Stomach (tissue), 9 donors: ENCODE data around the gene CHRND. TPM values are rescaled to one million over a fixed set of nuclear protein-coding genes. Genes with fewer than 3 reads are reported as not detected.

Source experiments
- DNase-seq, 2 donors: peaks; one replicate each; pipeline versions ENCODE4 v3.0.0 to v3.0.0-alpha.2; 2013 to 2019
- H3K27ac ChIP-seq, 5 donors: fragments of 200-600 bp in 4 of 5; sonication (generic) in 4 of 5; one replicate each; pipeline ENCODE4 v1.5.1; 2013 to 2019; ENCODE audit warnings: mild to moderate bottlenecking in 1 of 5, moderate library complexity in 1 of 5
- H3K27me3 ChIP-seq, 3 donors: fragments of 200-600 bp; sonication (generic); one replicate each; pipeline ENCODE4 v1.5.1; 2017 to 2019; ENCODE audit warnings: mixed run types in 1 of 3
- H3K36me3 ChIP-seq, 4 donors: fragments of 200-600 bp; sonication (generic); 1 replicate in 3 of 4; 2 replicates in 1 of 4; pipeline ENCODE4 v1.5.1; 2016 to 2019
- H3K4me1 ChIP-seq, 4 donors: fragments of 200-600 bp; sonication (generic); one replicate each; pipeline ENCODE4 v1.5.1; 2016 to 2019
- H3K4me3 ChIP-seq, 4 donors: fragments of 200-600 bp; sonication (generic) in 3 of 4; one replicate each; pipeline ENCODE4 v1.5.1; 2016 to 2019; ENCODE audit warnings: mild to moderate bottlenecking in 1 of 4
- H3K9me3 ChIP-seq, 4 donors: fragments of 200-600 bp; sonication (generic); one replicate each; pipeline ENCODE4 v1.5.1; 2016 to 2019
- EP300 ChIP-seq: sonication (generic); formaldehyde crosslinking; IDR thresholded peaks from one replicate; pipeline ENCODE4 v1.6.1; 2017; ENCODE audit warnings: antibody characterized with exemption
- POLR2A ChIP-seq, 4 donors: fragments of 450-650 bp; IDR thresholded peaks; one replicate each; pipeline ENCODE4 v1.6.1; 2016; ENCODE audit warnings: antibody characterized with exemption in 4 of 4, control low read depth in 2 of 4, mild to moderate bottlenecking in 1 of 4, moderate library complexity in 1 of 4
- POLR2AphosphoS5 ChIP-seq, 3 donors: sonication (generic); formaldehyde crosslinking; IDR thresholded peaks; one replicate each; pipeline ENCODE4 v1.6.1; 2016; ENCODE audit warnings: antibody characterized with exemption in 3 of 3
- WGBS, 5 donors: extraction: QIAGEN DNeasy Blood & Tissue Kit in 3 of 5; methylation state at CpG; one replicate each; pipeline versions ENCODE4 v1.1.5 to v1.1.7; 2013 to 2018; 5-methylcytosine and 5-hydroxymethylcytosine counted together
- intact Hi-C: fragments of 100-400 bp; cut with DNase I; formaldehyde crosslinking; loops from one replicate; pipeline ENCODE4 v1.15.1; 2023; ENCODE audit warnings: low total_unique reads
- polyA plus RNA-seq, 3 donors: library from polyadenylated mRNA; stranded (reverse); fragments of 200-250 nt; gene quantifications; one replicate each; pipeline ENCODE4 v1.2.3, GENCODE V29; 2013
- total RNA-seq, 5 donors: library from RNA; depleted of rRNA; stranded (reverse); fragments of >200 nt; gene quantifications; one replicate each; pipeline versions ENCODE4 v1.1.0 to v1.2.3, GENCODE V29; 2014 to 2016
- TF ChIP-seq, protein P1 (sequence below), 7 experiments: fragments of 450-650 bp in 4 of 7; fragments of 200-600 bp in 3 of 7; sonication (generic) in 3 of 7; IDR thresholded peaks; one replicate each; pipeline ENCODE4 v1.5.1; 2016 to 2019; ENCODE audit warnings: antibody characterized with exemption in 7 of 7, control low read depth in 2 of 7, mild to moderate bottlenecking in 1 of 7
- donor health status: healthy with polysubstance abuse.
- donor health status: Bipolar disorder and iron deficiency.
- donor health status: healthy.

CHRND gene
- total and polyA plus RNA-seq, 8 donors: not detected

DNA sequence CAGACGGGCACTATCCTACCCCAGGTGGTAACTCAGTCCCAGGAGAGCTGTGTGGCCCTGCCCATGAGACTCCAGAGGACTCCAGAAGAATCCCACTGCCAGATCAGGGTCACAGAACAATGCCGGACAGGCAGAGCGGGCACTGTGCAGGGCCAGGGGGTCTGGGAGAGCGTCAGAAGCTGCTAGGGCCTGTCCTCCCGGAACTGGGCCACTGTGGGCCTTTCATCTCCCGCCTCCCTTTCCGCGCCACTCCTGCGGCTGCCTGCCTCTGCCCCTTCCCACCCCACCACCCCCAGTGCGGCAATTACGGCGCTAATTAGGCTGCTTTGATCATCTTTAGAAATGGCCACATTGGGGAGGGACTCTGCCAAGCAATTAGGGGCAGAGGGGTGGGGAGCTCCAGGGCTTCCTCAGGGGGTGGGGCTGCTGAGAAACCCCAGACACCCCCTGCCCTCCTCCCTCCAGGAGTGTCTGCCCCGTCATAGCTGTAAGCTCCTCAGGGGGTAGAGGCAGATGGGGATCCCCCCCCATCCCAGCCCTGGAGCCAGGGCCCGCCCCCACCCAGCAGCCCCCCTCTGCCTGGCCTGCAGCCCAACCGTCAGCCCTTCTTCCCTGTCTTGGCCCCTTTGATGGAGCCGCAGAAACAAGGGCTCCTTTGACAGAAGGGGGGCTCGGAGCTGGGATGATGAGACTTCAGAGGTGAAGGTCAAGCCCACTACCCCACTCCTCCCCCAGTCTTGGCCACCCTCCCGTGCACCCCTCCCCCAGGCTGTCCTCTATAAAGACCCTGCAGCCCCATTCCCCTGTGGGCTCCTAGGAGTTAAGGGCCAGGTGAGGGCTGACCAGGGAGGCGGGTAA is 6.2 kb upstream of the CHRND start, which contains the start of gene PRSS56:
PRSS56 (plus strand) TSS at position 808 of the 858 bp plus-strand sequence. CDS start 211 bp downstream, outside the sequence.
- Histone ChIP-seq H3K27ac (no peak within 1 kb of the TSS), H3K27me3 (peaks cover 25 to 73% (median 50%) of the 10 kb centered on the region in 3 donors), H3K4me3 (no peak within 1 kb of the TSS), H3K9me3 (no peaks in the 10 kb centered on the region), H3K36me3 (no peaks in the 10 kb centered on the region), H3K4me1 (peaks cover 27 to 33% (median 29%) of the 10 kb centered on the region in 4 donors)
- TF ChIP-seq, protein P1, sequence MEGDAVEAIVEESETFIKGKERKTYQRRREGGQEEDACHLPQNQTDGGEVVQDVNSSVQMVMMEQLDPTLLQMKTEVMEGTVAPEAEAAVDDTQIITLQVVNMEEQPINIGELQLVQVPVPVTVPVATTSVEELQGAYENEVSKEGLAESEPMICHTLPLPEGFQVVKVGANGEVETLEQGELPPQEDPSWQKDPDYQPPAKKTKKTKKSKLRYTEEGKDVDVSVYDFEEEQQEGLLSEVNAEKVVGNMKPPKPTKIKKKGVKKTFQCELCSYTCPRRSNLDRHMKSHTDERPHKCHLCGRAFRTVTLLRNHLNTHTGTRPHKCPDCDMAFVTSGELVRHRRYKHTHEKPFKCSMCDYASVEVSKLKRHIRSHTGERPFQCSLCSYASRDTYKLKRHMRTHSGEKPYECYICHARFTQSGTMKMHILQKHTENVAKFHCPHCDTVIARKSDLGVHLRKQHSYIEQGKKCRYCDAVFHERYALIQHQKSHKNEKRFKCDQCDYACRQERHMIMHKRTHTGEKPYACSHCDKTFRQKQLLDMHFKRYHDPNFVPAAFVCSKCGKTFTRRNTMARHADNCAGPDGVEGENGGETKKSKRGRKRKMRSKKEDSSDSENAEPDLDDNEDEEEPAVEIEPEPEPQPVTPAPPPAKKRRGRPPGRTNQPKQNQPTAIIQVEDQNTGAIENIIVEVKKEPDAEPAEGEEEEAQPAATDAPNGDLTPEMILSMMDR (IDR thresholded peaks at IDR 0.05): no peak
- TF ChIP-seq POLR2A (IDR thresholded peaks at IDR 0.05) (no peak), EP300 (no peak), POLR2AphosphoS5 (IDR thresholded peaks at IDR 0.05) (no peak)
- DNase-seq: no peak
- 57 to 71% (median 62%) methylated on average over 8 to 19 of the region's 19 CpGs for WGBS, 5 donors
- intact Hi-C loops: loop anchor here (5.0 kb wide), 1 partner anchor 83 kb away; no protein-coding TSS in a partner anchor

DNA sequence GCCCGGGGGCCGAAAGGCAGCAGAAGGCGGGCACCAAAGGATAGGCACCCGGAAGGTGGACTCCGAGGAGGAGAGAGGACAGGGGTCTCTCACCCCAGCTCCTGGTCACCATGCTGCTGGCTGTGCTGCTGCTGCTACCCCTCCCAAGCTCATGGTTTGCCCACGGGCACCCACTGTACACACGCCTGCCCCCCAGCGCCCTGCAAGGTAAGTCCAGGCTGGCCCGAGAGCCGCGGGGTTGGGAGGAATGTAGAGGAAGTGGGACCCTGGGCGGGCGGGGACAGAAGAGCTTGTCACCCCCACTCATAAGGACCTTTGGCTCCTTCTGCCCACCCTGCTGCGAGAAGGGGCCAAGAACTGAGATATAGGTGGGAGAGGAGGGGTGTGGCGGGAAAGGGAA is 5.5 kb upstream of the CHRND start:
- peaks cover 32 to 79% (median 57%) of the 10 kb centered on the region in 3 donors for H3K27me3 ChIP-seq
- TF ChIP-seq POLR2A (IDR thresholded peaks at IDR 0.05) (no peak), POLR2AphosphoS5 (IDR thresholded peaks at IDR 0.05) (no peak), EP300 (no peak)
- TF ChIP-seq, protein P1 (IDR thresholded peaks at IDR 0.05): no peak
- no peak overlapping the region for H3K27ac ChIP-seq
- H3K4me3 ChIP-seq: no peak overlapping the region
- intact Hi-C loops: loop anchor here (5.0 kb wide), 1 partner anchor 83 kb away; no protein-coding TSS in a partner anchor
- no peak for DNase-seq
- no peaks in the 10 kb centered on the region for H3K36me3 ChIP-seq
- 69 to 79% (median 73%) methylated on average over 14 to 15 of the region's 15 CpGs for WGBS, 5 donors
- peaks cover 30 to 40% (median 33%) of the 10 kb centered on the region in 4 donors for H3K4me1 ChIP-seq
- no peaks in the 10 kb centered on the region for H3K9me3 ChIP-seq

DNA sequence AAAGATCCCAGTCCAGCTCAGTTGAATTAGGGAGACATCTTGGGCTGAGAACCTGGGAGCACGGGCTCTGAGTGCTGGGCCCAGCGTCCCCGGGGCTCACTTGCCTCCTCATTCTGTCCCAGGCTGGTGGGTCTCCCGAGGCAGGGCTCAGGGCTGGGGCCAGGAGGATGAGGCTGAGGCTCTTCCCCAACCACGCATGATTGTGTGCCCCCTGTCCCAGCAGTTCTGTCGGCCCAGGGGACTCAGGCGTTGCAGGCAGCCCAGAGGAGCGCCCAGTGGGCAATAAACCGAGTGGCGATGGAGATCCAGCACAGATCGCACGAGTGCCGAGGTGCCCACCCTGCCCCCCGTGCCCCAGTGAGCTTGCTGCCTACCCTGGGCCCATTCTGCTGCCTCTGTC is 4.9 kb upstream of the CHRND start:
- Histone ChIP-seq H3K27me3 (peaks cover 32 to 86% (median 63%) of the 10 kb centered on the region in 3 donors), H3K4me3 (no peak overlapping the region), H3K36me3 (no peaks in the 10 kb centered on the region), H3K27ac (no peak overlapping the region), H3K9me3 (no peaks in the 10 kb centered on the region), H3K4me1 (peaks cover 34 to 46% (median 38%) of the 10 kb centered on the region in 4 donors)
- TF ChIP-seq POLR2A (IDR thresholded peaks at IDR 0.05) (no peak), POLR2AphosphoS5 (IDR thresholded peaks at IDR 0.05) (no peak), EP300 (no peak)
- TF ChIP-seq, protein P1 (IDR thresholded peaks at IDR 0.05): no peak
- 86 to 91% (median 90%) methylated on average over 11 to 14 of the region's 14 CpGs for WGBS, 5 donors
- intact Hi-C loops: loop anchor here (5.0 kb wide), 1 partner anchor 84 kb away; no protein-coding TSS in a partner anchor
- DNase-seq: no peak

DNA sequence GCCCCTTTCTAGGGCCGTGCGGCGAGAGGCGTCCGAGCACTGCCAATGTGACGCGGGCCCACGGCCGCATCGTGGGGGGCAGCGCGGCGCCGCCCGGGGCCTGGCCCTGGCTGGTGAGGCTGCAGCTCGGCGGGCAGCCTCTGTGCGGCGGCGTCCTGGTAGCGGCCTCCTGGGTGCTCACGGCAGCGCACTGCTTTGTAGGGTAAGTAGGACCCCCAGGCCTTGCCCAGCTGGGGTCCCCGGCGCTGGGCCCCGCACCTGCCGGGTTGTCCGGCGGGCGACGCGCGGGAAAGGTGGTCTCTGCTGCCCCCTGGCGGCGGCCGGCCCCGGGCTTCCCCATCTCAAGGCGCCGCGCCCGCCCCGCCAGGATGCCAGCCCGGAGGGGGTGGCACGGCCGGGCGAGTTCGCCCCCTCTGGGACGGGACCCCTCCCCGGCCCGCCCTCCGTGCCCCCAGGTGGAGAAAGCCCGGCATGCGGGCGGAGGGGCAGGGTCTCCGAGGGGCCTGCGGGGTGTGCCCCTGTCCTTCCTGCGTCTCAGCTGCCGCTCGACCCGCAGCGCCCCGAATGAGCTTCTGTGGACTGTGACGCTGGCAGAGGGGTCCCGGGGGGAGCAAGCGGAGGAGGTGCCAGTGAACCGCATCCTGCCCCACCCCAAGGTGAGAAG is 3.9 kb upstream of the CHRND start:
- no peak overlapping the region for H3K27ac ChIP-seq
- H3K4me1 ChIP-seq: peaks cover 34 to 47% (median 38%) of the 10 kb centered on the region in 4 donors
- H3K9me3 ChIP-seq: no peaks in the 10 kb centered on the region
- intact Hi-C loops: loop anchor here (5.0 kb wide), 1 partner anchor 85 kb away; no protein-coding TSS in a partner anchor
- peak overlapping the region; percentile 20 to 49 (median 32) for H3K4me3 ChIP-seq
- WGBS, 5 donors: 0 to 12% (median 5%) methylated on average over 2 to 66 of the region's 66 CpGs
- H3K36me3 ChIP-seq: no peaks in the 10 kb centered on the region
- TF ChIP-seq, protein P1 (IDR thresholded peaks at IDR 0.05): peak in 5 of 7 experiments; percentile 15 to 94 (median 86)
- no peak for TF ChIP-seq POLR2AphosphoS5 (IDR thresholded peaks at IDR 0.05)
- no peak for TF ChIP-seq EP300
- no peak for TF ChIP-seq POLR2A (IDR thresholded peaks at IDR 0.05)
- DNase-seq: peak; percentile 66 to 80
- H3K27me3 ChIP-seq: peaks cover 32 to 95% (median 70%) of the 10 kb centered on the region in 3 donors
